Fibroblast of villous mesenchyme (primary cell): ENCODE results near the gene CRAT. TPM values are rescaled to one million over a fixed set of nuclear protein-coding genes. Genes with fewer than 3 reads are reported as not detected.

ENCODE experiments used
- DNase-seq: peaks from one replicate; pipeline ENCODE4 v3.0.0-alpha.2; 2010; ENCODE audit warnings: low read depth
- H3K4me3 ChIP-seq: 2 replicates; pipeline ENCODE4 v1.5.1; 2011; ENCODE audit warnings: low read depth, mild to moderate bottlenecking, low read length
- CTCF ChIP-seq: IDR thresholded peaks from 2 replicates; pipeline ENCODE4 v1.5.1; 2012; ENCODE audit warnings: low read depth, mild to moderate bottlenecking, low read length; ENCODE audit not compliant: insufficient read depth
- total RNA-seq: library from RNA; depleted of rRNA; stranded (reverse); fragments of >200 nt; gene quantifications from 2 replicates; pipeline ENCODE4 v1.2.3, GENCODE V29; 2012

The CRAT gene
- total RNA-seq, 1 donor, result 33.2 TPM

- no peak overlapping the region for H3K4me3 ChIP-seq
- no peak for TF ChIP-seq CTCF
- peak; percentile 42 for DNase-seq
Measured at GRCh38 chr9:129138476-129139232, 28.1 kb upstream of the CRAT start.

- TF ChIP-seq CTCF, result no peak
- DNase-seq, result no peak
- H3K4me3 ChIP-seq, result no peak overlapping the region
Measured at GRCh38 chr9:129138144-129138462, 27.5 kb upstream of the CRAT start.

GRCh38 chr9:129137292-129138143 lies 26.9 kb upstream of the CRAT start:
- TF ChIP-seq CTCF, result no peak
- no peak overlapping the region for H3K4me3 ChIP-seq
- DNase-seq, result no peak

- no peak for TF ChIP-seq CTCF
- DNase-seq, result no peak
- H3K4me3 ChIP-seq, result no peak overlapping the region
Measured at GRCh38 chr9:129136446-129137035, 25.9 kb upstream of the CRAT start.

GRCh38 chr9:129135476-129135875 lies 24.9 kb upstream of the CRAT start:
- TF ChIP-seq CTCF, result no peak
- DNase-seq, result no peak
- H3K4me3 ChIP-seq, result no peak overlapping the region

GRCh38 chr9:129133082-129133481 lies 22.5 kb upstream of the CRAT start:
- no peak overlapping the region for H3K4me3 ChIP-seq
- no peak for TF ChIP-seq CTCF
- DNase-seq, result no peak
